ENCODE results near the gene NUTM2F. TPM values are rescaled to one million over a fixed set of nuclear protein-coding genes. Genes with fewer than 3 reads are reported as not detected.
"Not testable (repeated sequence)": the region's sequence is repeated elsewhere in the genome, so short reads cannot be mapped to it uniquely, and the experiment has no call there.

Gene NUTM2F
- total RNA-seq, 3 donors from 2014 or later (not counting 1 experiment from before 2014, with no cell fraction given), result not detected

GRCh38 chr9:94277885-94278536 lies 50.4 kb downstream of the NUTM2F start:
- peaks cover 24% of the 10 kb centered on the region for H3K36me3 ChIP-seq (ENCODE audit: control insufficient read depth, insufficient read depth, low read length)
- Mint-ChIP-seq H3K36me3 (peaks cover 28% of the 10 kb centered on the region), H3K4me3 (no peak overlapping the region), H3K27me3 (ENCODE audit: low read depth in 2 of 2) (no peaks in the 10 kb centered on the region), H3K27ac (no peak overlapping the region), H3K9me3 (peaks cover 0 to 6% of the 10 kb centered on the region in 2 donors), H3K4me1 (peaks cover 13 to 24% of the 10 kb centered on the region in 2 donors)
- intact Hi-C loops (cut with micrococcal nuclease), result no loop called here
- no peak overlapping the region for H3K27ac ChIP-seq (ENCODE audit: low read length)
- 97% methylated on average over 5 of the region's 6 CpGs for WGBS (ENCODE audit: insufficient coverage)
- peaks cover 4% of the 10 kb centered on the region for H3K9me3 ChIP-seq (ENCODE audit: control insufficient read depth, insufficient read depth, low read length)
- DNase-seq (no peak), ATAC-seq (no peak)
- no peak overlapping the region for H3K4me3 ChIP-seq (ENCODE audit: low read length)
- no peaks in the 10 kb centered on the region for H3K27me3 ChIP-seq (ENCODE audit: control insufficient read depth, insufficient read depth, low read length)
- no peak for TF ChIP-seq CTCF (IDR thresholded peaks at IDR 0.05)
- H3K4me1 ChIP-seq (ENCODE audit: control insufficient read depth, insufficient read depth, low read length), result no peaks in the 10 kb centered on the region

GRCh38 chr9:94277029-94277428 lies 51.4 kb downstream of the NUTM2F start:
- ATAC-seq; H3K4me3 ChIP-seq (ENCODE audit: low read length); H3K4me1 ChIP-seq (ENCODE audit: control insufficient read depth, insufficient read depth, low read length); H3K27me3 ChIP-seq (ENCODE audit: control insufficient read depth, insufficient read depth, low read length); H3K9me3 Mint-ChIP-seq; H3K4me3 Mint-ChIP-seq; H3K9me3 ChIP-seq (ENCODE audit: control insufficient read depth, insufficient read depth, low read length); H3K27me3 Mint-ChIP-seq (ENCODE audit: low read depth in 2 of 2); H3K27ac Mint-ChIP-seq; H3K27ac ChIP-seq (ENCODE audit: low read length); intact Hi-C loops (cut with micrococcal nuclease); DNase-seq: not testable (repeated sequence)
- peaks cover 24% of the 10 kb centered on the region for H3K36me3 ChIP-seq (ENCODE audit: control insufficient read depth, insufficient read depth, low read length)
- 96% methylated on average over 4 of the region's 4 CpGs for WGBS (ENCODE audit: insufficient coverage)
- Mint-ChIP-seq H3K36me3 (peaks cover 28% of the 10 kb centered on the region), H3K4me1 (peaks cover 21 to 34% of the 10 kb centered on the region in 2 donors)

GRCh38 chr9:94270009-94270408 lies 58.4 kb downstream of the NUTM2F start:
- DNase-seq (no peak), ATAC-seq (no peak)
- 100% methylated on average over 1 of the region's 1 CpG for WGBS (ENCODE audit: insufficient coverage)
- no peaks in the 10 kb centered on the region for H3K36me3 Mint-ChIP-seq
- no peak for TF ChIP-seq CTCF (IDR thresholded peaks at IDR 0.05)
- H3K27me3 Mint-ChIP-seq (ENCODE audit: low read depth in 2 of 2), result no peaks in the 10 kb centered on the region
- no peaks in the 10 kb centered on the region for H3K27me3 ChIP-seq (ENCODE audit: control insufficient read depth, insufficient read depth, low read length)
- peaks cover 10 to 23% of the 10 kb centered on the region in 2 donors for H3K4me1 Mint-ChIP-seq
- no peak overlapping the region for H3K4me3 ChIP-seq (ENCODE audit: low read length)
- no peak overlapping the region for H3K4me3 Mint-ChIP-seq
- H3K4me1 ChIP-seq (ENCODE audit: control insufficient read depth, insufficient read depth, low read length), result no peaks in the 10 kb centered on the region
- peaks cover 3% of the 10 kb centered on the region for H3K9me3 ChIP-seq (ENCODE audit: control insufficient read depth, insufficient read depth, low read length)
- no peaks in the 10 kb centered on the region for H3K9me3 Mint-ChIP-seq
- H3K27ac ChIP-seq (ENCODE audit: low read length), result no peak overlapping the region
- intact Hi-C loops (cut with micrococcal nuclease), result no loop called here
- H3K27ac Mint-ChIP-seq, result no peak overlapping the region
- no peaks in the 10 kb centered on the region for H3K36me3 ChIP-seq (ENCODE audit: control insufficient read depth, insufficient read depth, low read length)

- WGBS (ENCODE audit: insufficient coverage), result 98% methylated on average over 7 of the region's 8 CpGs
- H3K9me3 ChIP-seq (ENCODE audit: control insufficient read depth, insufficient read depth, low read length), result peaks cover 3% of the 10 kb centered on the region
- H3K27me3 Mint-ChIP-seq (ENCODE audit: low read depth in 2 of 2), result no peaks in the 10 kb centered on the region
- TF ChIP-seq CTCF (IDR thresholded peaks at IDR 0.05), result no peak
- no peaks in the 10 kb centered on the region for H3K4me1 ChIP-seq (ENCODE audit: control insufficient read depth, insufficient read depth, low read length)
- intact Hi-C loops (cut with micrococcal nuclease), result no loop called here
- no peaks in the 10 kb centered on the region for H3K36me3 ChIP-seq (ENCODE audit: control insufficient read depth, insufficient read depth, low read length)
- H3K9me3 Mint-ChIP-seq, result no peaks in the 10 kb centered on the region
- DNase-seq (no peak), ATAC-seq (no peak)
- H3K36me3 Mint-ChIP-seq, result no peaks in the 10 kb centered on the region
- H3K4me3 ChIP-seq (ENCODE audit: low read length), result no peak overlapping the region
- no peak overlapping the region for H3K4me3 Mint-ChIP-seq
- H3K27ac ChIP-seq (ENCODE audit: low read length), result no peak overlapping the region
- no peaks in the 10 kb centered on the region for H3K27me3 ChIP-seq (ENCODE audit: control insufficient read depth, insufficient read depth, low read length)
- peaks cover 10 to 19% of the 10 kb centered on the region in 2 donors for H3K4me1 Mint-ChIP-seq
- no peak overlapping the region for H3K27ac Mint-ChIP-seq
These were observed 59.2 kb downstream of the NUTM2F start for GRCh38 chr9:94269264-94269663.

Other genes starting within 250 kb of the NUTM2F start
- 1 to 10 TPM; 2.8 to 3.9 (median 3.4) TPM for gene PTPDC1, start 244.2 kb downstream of the NUTM2F start, total RNA-seq
- 10 to 100 TPM in 1 of 3 donors, 1 to 10 TPM in 2; 4.6 to 11.3 (median 8.9) TPM for gene ZNF169, start 69.3 kb downstream of the NUTM2F start, total RNA-seq
- gene PCAT7, start 226.4 kb upstream of the NUTM2F start, total RNA-seq, result not detected

Measured in natural killer cell (primary cell).